GM08714 (cell line): ENCODE data around the gene ATP6V1F.

Source experiments
- H3K4me3 ChIP-seq: fragments of 200-500 bp; sonication (Bioruptor generic); 2 replicates; pipeline ENCODE4 v1.5.1; 2014; ENCODE audit warnings: mild to moderate bottlenecking, low read length, inconsistent platforms
- ZNF274 ChIP-seq: IDR thresholded peaks from 2 replicates; pipeline ENCODE4 v1.6.1; 2012; ENCODE audit warnings: mild to moderate bottlenecking, low read depth, low read length

The ATP6V1F gene

DNA sequence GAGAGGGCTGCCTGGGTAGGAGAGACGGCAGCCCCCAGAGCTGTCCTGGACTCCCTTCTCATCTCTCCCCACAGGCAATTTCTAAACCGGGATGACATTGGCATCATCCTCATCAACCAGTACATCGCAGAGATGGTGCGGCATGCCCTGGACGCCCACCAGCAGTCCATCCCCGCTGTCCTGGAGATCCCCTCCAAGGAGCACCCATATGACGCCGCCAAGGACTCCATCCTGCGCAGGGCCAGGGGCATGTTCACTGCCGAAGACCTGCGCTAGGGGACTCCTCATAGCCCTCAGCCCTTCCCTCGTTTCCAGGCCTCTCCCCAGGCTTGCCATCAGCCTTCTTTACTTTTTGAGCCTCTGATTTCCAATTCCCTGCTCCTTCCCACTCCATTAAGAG, 2.6 kb downstream of the ATP6V1F start:
- no peak overlapping the region for H3K4me3 ChIP-seq
- no peak for TF ChIP-seq ZNF274

DNA sequence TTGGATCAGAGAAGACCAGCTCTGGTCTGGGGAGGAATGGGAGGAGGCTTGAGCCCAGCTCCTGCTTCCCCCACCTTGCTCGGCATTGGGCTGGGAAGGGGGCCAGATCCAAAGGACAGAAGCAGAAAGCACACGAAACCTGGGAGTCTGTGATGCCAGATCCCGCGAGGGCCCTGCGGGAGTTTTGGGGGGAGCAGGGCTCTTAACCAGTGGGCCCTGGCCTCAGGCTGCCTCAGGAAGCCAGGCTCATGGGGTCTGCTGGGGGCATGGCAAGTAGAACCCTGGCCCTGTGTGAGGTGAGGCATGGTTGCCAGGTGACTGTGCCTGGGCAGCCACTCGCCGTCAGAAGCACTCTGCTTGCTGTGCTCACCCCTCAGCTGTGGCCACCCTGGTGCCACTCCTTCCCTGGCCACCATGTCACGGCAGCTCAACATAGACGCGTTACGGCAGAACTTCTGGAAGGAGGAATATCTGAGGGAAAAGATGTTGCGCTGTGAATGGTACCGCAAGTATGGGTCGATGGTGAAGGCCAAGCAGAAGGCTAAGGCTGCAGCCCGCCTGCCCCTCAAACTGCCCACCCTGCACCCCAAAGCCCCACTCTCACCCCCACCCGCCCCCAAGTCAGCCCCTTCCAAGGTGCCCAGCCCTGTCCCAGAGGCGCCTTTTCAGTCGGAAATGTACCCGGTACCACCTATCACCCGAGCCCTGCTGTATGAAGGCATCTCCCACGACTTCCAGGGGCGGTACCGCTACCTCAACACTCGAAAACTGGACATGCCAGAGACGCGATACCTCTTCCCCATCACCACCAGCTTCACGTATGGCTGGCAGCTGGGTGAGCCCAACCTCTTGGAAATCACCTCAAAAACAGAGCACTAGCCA, 3.6 kb downstream of the ATP6V1F start:
- H3K4me3 ChIP-seq, result no peak overlapping the region
- TF ChIP-seq ZNF274, result no peak

DNA sequence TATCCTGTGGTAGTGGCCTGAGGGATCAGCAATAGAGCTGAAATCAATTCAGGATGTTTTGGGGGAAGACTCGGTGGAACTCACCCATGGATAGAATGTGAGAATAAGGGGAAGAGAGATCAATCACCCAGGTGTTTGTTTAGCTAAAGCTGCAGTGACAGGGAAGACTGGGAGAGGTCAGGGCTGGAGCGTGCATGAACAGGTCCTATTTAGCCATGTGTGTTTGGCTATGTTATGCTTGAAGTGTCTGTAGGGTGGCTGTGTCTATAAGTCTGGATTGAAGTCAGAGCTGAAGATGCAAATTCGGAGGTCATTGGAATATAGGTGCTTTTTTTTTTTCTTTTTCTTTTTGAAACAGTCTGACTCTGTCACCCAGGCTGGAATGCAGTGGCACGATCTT, 4.6 kb downstream of the ATP6V1F start:
- TF ChIP-seq ZNF274, result no peak
- no peak overlapping the region for H3K4me3 ChIP-seq

- no peak overlapping the region for H3K4me3 ChIP-seq
- TF ChIP-seq ZNF274, result no peak
Observed at GRCh38 chr7:128867842-128868623, 5.4 kb downstream of the ATP6V1F start.

DNA sequence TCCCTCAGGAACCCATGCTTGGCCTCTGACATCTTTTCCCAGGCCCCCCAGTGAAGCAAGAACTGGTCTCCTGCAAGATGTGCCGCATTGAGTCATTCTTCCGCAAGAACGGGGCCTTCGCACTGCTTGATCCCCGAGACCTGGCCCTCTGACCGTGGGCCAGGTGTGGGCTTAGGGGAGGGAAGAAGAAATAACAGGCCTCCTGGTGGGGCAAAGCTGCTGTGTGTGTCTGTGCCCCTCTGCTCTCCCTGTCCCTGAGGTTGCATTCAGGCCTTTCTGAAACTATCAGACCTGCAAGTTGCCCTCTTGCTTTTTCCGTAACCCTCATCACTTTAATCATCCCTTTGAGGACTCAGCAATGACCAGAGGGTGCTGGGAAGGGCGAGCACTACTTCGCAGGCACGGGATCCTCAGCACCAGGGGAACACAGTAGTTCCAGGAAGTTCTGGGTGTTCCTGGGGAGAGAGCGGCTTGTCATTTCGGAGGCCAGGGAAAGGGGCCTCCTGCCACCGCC, 6.0 kb downstream of the ATP6V1F start:
- H3K4me3 ChIP-seq, result no peak overlapping the region; the same call in 1 of the 2 replicates
- TF ChIP-seq ZNF274, result no peak

DNA sequence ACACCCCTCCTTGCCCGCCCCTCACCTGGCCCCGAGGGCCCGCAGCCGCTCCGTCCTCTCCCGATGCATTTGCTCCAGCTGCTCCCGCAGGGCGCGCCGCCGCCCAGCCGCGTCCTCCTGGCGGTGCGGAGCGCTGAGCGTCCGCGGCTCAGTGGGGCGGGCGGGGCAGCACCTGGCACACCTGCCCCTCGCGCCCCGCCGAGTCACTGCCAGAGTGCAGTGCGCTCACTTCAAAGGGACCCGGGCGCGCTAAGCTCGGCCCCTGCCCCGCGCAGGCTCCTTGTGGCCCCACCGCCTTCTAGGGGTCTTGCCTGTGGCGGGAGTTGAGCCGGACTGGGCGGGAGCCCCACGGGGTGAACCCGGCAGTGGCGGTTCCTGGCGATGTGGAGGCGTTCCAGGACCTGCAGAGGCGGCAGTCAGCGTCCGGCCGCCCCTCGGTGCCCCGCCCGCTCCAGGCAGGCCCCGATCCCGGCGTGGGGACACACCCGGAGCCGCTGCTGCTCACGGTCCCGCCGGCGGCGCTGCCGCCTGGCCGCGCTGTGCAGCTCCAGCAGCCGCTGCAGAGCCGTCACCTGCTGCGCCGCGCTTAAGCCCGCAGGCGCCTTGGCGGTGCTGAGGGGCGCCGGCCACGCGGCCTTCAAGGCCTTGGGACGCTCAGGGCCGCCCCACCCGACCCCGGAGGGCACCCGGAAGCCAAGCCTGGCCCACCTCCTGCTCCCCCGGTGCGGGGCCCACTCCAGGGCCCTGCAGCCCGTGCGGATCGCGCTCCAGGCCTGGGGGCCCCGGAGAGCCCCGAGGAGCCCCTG, 6.7 kb downstream of the ATP6V1F start:
- H3K4me3 ChIP-seq, result peak overlapping the region; percentile 40; the same call in 1 of the 2 replicates
- TF ChIP-seq ZNF274, result no peak

DNA sequence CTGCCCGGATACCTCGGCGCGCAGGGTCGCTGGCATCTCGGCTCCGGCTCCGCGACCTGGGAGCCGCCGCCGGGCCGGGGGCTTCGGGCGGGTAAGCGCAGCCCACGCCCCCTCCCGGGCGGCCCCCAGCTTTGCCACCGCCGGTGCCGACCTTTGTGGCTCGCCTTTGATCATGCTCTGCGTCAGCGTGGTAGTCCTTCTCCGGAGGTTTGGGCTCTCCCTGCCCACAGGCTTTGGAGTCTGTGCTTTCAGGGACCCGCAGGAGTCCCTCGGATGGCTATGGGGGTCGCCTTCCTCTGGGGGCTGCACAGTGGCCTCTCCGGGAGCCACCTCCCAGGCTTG, 7.3 kb downstream of the ATP6V1F start:
- TF ChIP-seq ZNF274, result no peak
- H3K4me3 ChIP-seq, result peak overlapping the region; percentile 40; the same call in 1 of the 2 replicates

GRCh38 chr7:128871050-128871449, 8.4 kb downstream of the ATP6V1F start:
- TF ChIP-seq ZNF274, result no peak
- H3K4me3 ChIP-seq, result no peak overlapping the region

DNA sequence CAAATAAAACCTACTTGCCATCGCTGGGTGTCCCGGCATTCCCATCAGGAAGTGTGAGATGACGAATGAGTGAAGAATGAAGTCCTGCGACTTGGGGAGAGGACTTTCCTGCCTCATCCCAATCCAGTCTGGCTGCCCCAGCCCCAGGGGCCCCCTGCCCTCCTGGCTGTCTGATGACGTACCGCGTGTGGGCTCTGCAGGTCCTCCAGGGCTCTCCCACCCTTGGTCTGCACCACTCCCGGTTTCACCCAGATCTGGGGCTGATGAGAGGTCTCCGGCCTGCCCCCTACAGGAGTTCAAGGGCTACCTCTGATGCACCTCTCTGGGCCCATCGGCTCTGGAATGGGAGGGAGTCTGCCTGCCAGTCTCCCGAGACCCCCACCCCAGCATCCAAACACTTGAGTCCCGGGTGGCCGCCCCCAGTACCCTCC, 9.8 kb downstream of the ATP6V1F start:
- no peak overlapping the region for H3K4me3 ChIP-seq
- TF ChIP-seq ZNF274, result no peak

- no peak for TF ChIP-seq ZNF274
- H3K4me3 ChIP-seq, result no peak overlapping the region
Observed at GRCh38 chr7:128873234-128873633, 10.6 kb downstream of the ATP6V1F start.

GRCh38 chr7:128874140-128875031, 11.7 kb downstream of the ATP6V1F start:
- H3K4me3 ChIP-seq, result no peak overlapping the region
- TF ChIP-seq ZNF274, result no peak

DNA sequence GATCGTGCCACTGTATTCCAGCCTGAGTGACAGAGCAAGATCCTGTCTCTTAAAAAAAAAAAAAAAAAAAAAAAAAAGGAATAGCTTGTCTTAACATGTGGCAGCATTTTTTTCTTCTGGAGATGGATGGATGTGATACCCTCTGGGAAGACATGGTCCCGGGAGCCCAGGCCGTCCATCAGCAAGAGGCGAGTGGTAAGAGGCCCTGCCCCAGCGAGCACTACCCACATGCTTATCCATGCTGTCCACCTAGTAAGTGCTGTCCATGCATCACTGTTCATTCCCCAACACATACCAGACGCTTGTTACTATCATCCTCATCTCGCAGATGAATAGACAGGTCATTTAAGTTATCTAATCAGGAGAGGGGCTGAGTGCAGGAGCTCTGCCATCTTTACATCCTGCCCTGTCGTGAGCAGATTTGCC, 12.9 kb downstream of the ATP6V1F start:
- TF ChIP-seq ZNF274, result no peak
- H3K4me3 ChIP-seq, result no peak overlapping the region

- no peak for TF ChIP-seq ZNF274
- no peak overlapping the region for H3K4me3 ChIP-seq
Observed at GRCh38 chr7:128876127-128876526, 13.5 kb downstream of the ATP6V1F start.
